B cell (primary cell): Measurements from ENCODE around the gene IBSP.

Source experiments
- EZH2 ChIP-seq: IDR thresholded peaks from 2 replicates; pipeline ENCODE4 v1.6.1; 2012; ENCODE audit warnings: borderline replicate concordance, low read depth, mild to moderate bottlenecking, moderate library complexity, low read length; ENCODE audit not compliant: insufficient read depth, poor library complexity, severe bottlenecking
- TF ChIP-seq, protein P1 (sequence below): fragments of 200-600 bp; IDR thresholded peaks from one replicate; pipeline ENCODE4 v1.8.0; 2022; ENCODE audit warnings: antibody characterized with exemption, mild to moderate bottlenecking

DNA sequence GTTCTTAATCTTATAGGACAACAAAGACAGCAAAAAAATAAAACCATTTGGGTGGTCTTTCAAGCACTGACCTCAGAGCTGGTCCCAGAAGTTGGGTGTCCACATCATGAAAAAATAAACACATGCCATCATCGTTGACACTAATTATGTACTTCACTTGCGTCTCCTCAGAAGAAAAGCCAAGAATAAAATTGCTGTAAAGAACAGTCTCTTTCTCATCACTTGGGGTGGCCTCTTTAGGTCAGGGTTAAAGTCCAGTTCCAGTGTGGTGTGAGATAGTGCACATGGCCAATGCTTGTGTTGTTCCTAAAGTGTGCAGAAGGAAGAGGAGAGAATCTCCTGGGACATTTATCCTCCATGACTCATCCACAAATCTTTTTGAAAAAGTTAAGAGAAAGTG lies 49.5 kb upstream of the IBSP start:
- TF ChIP-seq, protein P1, sequence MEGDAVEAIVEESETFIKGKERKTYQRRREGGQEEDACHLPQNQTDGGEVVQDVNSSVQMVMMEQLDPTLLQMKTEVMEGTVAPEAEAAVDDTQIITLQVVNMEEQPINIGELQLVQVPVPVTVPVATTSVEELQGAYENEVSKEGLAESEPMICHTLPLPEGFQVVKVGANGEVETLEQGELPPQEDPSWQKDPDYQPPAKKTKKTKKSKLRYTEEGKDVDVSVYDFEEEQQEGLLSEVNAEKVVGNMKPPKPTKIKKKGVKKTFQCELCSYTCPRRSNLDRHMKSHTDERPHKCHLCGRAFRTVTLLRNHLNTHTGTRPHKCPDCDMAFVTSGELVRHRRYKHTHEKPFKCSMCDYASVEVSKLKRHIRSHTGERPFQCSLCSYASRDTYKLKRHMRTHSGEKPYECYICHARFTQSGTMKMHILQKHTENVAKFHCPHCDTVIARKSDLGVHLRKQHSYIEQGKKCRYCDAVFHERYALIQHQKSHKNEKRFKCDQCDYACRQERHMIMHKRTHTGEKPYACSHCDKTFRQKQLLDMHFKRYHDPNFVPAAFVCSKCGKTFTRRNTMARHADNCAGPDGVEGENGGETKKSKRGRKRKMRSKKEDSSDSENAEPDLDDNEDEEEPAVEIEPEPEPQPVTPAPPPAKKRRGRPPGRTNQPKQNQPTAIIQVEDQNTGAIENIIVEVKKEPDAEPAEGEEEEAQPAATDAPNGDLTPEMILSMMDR = no peak
- no peak for TF ChIP-seq EZH2
